Panc1 (cell line): ENCODE results near the gene NELL2. TPM values are rescaled to one million over a fixed set of nuclear protein-coding genes. Genes with fewer than 3 reads are reported as not detected.

ENCODE experiments used
- ATAC-seq: fragments of 200-7000 bp; cut with Tn5 transposase; 2 replicates; pipeline ENCODE4 v1.9.1; 2020; ENCODE audit warnings: mild to moderate bottlenecking, moderate library complexity
- BruUV-seq: library from RNA; stranded (reverse); fragments of 400-500 nt; replicated peaks from 2 replicates; lab custom pipeline; 2021; lab: Mats Ljungman, UMichigan
- CTCF ChIA-PET: fragments of 300-600 bp; sonication (Branson Sonifier 250); formaldehyde crosslinking; loops from one replicate; lab custom pipeline; 2022; ENCODE audit warnings: antibody characterized with exemption; lab: Charles Lee
- POLR2A ChIA-PET: fragments of 300-600 bp; sonication (Branson Sonifier 250); formaldehyde crosslinking; loops from one replicate; lab custom pipeline; 2022; ENCODE audit warnings: antibody characterized with exemption; lab: Charles Lee
- DNase-seq: peaks from one replicate; pipeline ENCODE4 v3.0.0-alpha.2; 2010; ENCODE audit warnings: low read depth, low spot score
- H3K27ac ChIP-seq: 2 replicates; pipeline ENCODE4 v1.5.1; 2011; ENCODE audit warnings: mild to moderate bottlenecking, low read length, inconsistent platforms
- H3K27me3 ChIP-seq: fragments of 200-500 bp; sonication (Bioruptor generic); 2 replicates; pipeline ENCODE4 v1.6.0; 2014; ENCODE audit warnings: low read length, inconsistent platforms; ENCODE audit not compliant: control insufficient read depth, insufficient read depth
- H3K36me3 ChIP-seq: fragments of 200-500 bp; sonication (Bioruptor generic); 2 replicates; pipeline ENCODE4 v1.5.1; 2014; ENCODE audit warnings: inconsistent platforms, mild to moderate bottlenecking, low read length, moderate library complexity; ENCODE audit not compliant: control insufficient read depth, insufficient read depth
- H3K4me1 ChIP-seq: 2 replicates; pipeline ENCODE4 v1.5.1; 2011; ENCODE audit warnings: inconsistent platforms, mild to moderate bottlenecking, low read length, moderate library complexity; ENCODE audit not compliant: control insufficient read depth, insufficient read depth
- H3K4me3 ChIP-seq, 2 experiments: 2 replicates each; pipeline ENCODE4 v1.5.1; 2011 to 2012; ENCODE audit warnings: low read depth in 2 of 2, low read length in 2 of 2, mild to moderate bottlenecking in 2 of 2, inconsistent platforms in 1 of 2, moderate library complexity in 1 of 2
- H3K9me3 ChIP-seq: fragments of 200-500 bp; sonication (Bioruptor generic); 2 replicates; pipeline ENCODE4 v1.5.1; 2014; ENCODE audit warnings: low read depth, mild to moderate bottlenecking, inconsistent platforms, low read length, moderate library complexity; ENCODE audit not compliant: control insufficient read depth, insufficient read depth
- POLR2AphosphoS5 ChIP-seq: IDR thresholded peaks from 2 replicates; pipeline ENCODE4 v1.6.1; 2012; ENCODE audit warnings: mild to moderate bottlenecking, low read depth, low read length, moderate library complexity
- SIN3A ChIP-seq: IDR thresholded peaks from 2 replicates; pipeline ENCODE4 v1.6.1; 2012; ENCODE audit warnings: low read depth, mild to moderate bottlenecking, low read length, moderate library complexity, borderline replicate concordance; ENCODE audit not compliant: insufficient read depth
- TCF7L2 ChIP-seq: IDR thresholded peaks from 2 replicates; pipeline ENCODE4 v1.6.1; 2011; ENCODE audit warnings: mild to moderate bottlenecking, low read depth, low read length, inconsistent platforms
- in situ Hi-C: cut with HindIII; loops from 2 replicates; pipeline ENCODE4 v1.10.0; 2016; ENCODE audit warnings: low sequenced_read_pairs, low pct_unique_long_range_greater_than_20kb
- intact Hi-C: fragments of 100-400 bp; cut with micrococcal nuclease; formaldehyde crosslinking; loops from one replicate; pipeline ENCODE4 v1.10.0; 2022; ENCODE audit not compliant: unreplicated experiment
- total RNA-seq: library from RNA; stranded (reverse); gene quantifications from one replicate; pipeline ENCODE4 v1.2.1, GENCODE V29; 2021; ENCODE audit not compliant: unreplicated experiment
- TF ChIP-seq, protein P1 (sequence below), 2 experiments: IDR thresholded peaks; 2 replicates each; pipeline ENCODE4 v1.6.1; 2011 to 2012; ENCODE audit warnings: low read depth in 2 of 2, control low read depth in 1 of 2, low read length in 1 of 2, mild to moderate bottlenecking in 1 of 2, moderate library complexity in 1 of 2; ENCODE audit not compliant: insufficient read depth in 1 of 2
- TF ChIP-seq, protein P2 (sequence below): fragments of 450-650 bp; IDR thresholded peaks from 2 replicates; pipeline ENCODE4 v1.5.1; 2017; ENCODE audit warnings: mild to moderate bottlenecking

Gene NELL2
- total RNA-seq, 1 experiment from 2014 or later, result 0.28 TPM

DNA sequence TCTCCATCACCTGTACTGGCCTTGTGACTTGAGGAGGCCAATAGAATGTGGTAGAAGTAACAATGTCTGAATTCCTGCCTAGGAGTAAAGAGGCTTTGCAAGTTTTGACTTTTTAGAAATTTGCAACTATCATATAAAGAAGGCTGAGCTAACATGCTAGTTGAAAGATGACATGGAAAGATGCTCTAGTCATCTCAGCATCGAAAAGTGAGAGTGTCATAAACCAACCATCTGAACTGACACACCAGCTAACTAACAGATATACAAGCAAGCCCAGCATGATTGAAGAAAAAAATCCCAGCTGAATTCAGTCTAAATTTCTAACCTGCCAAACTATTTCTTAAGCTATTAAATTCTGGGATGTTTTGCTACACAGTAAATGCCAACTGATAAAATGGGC, 116.8 kb downstream of the NELL2 start:
- DNase-seq (no peak), ATAC-seq (no peak)
- no peaks in the 10 kb centered on the region for H3K9me3 ChIP-seq
- H3K4me1 ChIP-seq, result no peaks in the 10 kb centered on the region
- TF ChIP-seq, protein P1, sequence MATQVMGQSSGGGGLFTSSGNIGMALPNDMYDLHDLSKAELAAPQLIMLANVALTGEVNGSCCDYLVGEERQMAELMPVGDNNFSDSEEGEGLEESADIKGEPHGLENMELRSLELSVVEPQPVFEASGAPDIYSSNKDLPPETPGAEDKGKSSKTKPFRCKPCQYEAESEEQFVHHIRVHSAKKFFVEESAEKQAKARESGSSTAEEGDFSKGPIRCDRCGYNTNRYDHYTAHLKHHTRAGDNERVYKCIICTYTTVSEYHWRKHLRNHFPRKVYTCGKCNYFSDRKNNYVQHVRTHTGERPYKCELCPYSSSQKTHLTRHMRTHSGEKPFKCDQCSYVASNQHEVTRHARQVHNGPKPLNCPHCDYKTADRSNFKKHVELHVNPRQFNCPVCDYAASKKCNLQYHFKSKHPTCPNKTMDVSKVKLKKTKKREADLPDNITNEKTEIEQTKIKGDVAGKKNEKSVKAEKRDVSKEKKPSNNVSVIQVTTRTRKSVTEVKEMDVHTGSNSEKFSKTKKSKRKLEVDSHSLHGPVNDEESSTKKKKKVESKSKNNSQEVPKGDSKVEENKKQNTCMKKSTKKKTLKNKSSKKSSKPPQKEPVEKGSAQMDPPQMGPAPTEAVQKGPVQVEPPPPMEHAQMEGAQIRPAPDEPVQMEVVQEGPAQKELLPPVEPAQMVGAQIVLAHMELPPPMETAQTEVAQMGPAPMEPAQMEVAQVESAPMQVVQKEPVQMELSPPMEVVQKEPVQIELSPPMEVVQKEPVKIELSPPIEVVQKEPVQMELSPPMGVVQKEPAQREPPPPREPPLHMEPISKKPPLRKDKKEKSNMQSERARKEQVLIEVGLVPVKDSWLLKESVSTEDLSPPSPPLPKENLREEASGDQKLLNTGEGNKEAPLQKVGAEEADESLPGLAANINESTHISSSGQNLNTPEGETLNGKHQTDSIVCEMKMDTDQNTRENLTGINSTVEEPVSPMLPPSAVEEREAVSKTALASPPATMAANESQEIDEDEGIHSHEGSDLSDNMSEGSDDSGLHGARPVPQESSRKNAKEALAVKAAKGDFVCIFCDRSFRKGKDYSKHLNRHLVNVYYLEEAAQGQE (IDR thresholded peaks at IDR 0.05; ENCODE audit: insufficient read depth in 1 of 2, low read depth in 2 of 2, low read length in 1 of 2), result no peak
- TF ChIP-seq, protein P2, sequence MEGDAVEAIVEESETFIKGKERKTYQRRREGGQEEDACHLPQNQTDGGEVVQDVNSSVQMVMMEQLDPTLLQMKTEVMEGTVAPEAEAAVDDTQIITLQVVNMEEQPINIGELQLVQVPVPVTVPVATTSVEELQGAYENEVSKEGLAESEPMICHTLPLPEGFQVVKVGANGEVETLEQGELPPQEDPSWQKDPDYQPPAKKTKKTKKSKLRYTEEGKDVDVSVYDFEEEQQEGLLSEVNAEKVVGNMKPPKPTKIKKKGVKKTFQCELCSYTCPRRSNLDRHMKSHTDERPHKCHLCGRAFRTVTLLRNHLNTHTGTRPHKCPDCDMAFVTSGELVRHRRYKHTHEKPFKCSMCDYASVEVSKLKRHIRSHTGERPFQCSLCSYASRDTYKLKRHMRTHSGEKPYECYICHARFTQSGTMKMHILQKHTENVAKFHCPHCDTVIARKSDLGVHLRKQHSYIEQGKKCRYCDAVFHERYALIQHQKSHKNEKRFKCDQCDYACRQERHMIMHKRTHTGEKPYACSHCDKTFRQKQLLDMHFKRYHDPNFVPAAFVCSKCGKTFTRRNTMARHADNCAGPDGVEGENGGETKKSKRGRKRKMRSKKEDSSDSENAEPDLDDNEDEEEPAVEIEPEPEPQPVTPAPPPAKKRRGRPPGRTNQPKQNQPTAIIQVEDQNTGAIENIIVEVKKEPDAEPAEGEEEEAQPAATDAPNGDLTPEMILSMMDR, result no peak
- TF ChIP-seq SIN3A, result no peak
- TF ChIP-seq POLR2AphosphoS5, result no peak
- TF ChIP-seq TCF7L2, result no peak
- no peaks in the 10 kb centered on the region for H3K27me3 ChIP-seq
- no TSS peak for BruUV-seq
- H3K4me3 ChIP-seq, result no peak overlapping the region
- ChIA-PET CTCF (no interaction called here), POLR2A (no interaction called here)
- intact Hi-C loops, result no loop called here
- no peaks in the 10 kb centered on the region for H3K36me3 ChIP-seq
- no peak overlapping the region for H3K27ac ChIP-seq
- in situ Hi-C loops, result no loop called here

DNA sequence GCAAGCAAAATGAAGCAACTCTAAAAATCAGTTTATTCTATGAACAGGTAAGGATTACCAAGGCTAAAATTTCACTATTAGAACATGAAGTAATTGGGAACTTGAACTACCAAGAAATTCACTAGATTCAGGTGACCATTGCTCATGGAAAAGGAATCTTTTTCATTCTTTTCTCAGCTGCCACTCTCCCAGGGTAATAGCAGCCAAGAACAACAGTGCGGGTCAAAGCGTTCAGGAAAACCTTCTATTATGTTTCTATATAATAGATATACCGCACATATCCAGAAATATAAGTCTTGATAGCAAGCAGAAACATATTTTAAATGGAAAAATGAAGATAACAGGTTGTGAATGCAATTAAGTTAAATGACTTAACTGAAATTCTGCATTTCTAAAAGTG, 125.6 kb downstream of the NELL2 start:
- no peak overlapping the region for H3K4me3 ChIP-seq
- ATAC-seq (no peak), DNase-seq (no peak)
- TF ChIP-seq, protein P1 (IDR thresholded peaks at IDR 0.05; ENCODE audit: insufficient read depth in 1 of 2, low read depth in 2 of 2, low read length in 1 of 2), result no peak
- TF ChIP-seq TCF7L2 (no peak), POLR2AphosphoS5 (no peak), SIN3A (no peak)
- TF ChIP-seq, protein P2, result no peak
- no peaks in the 10 kb centered on the region for H3K36me3 ChIP-seq
- CTCF ChIA-PET, result no interaction called here
- H3K9me3 ChIP-seq, result no peaks in the 10 kb centered on the region
- in situ Hi-C loops, result no loop called here
- BruUV-seq, result no TSS peak
- H3K4me1 ChIP-seq, result no peaks in the 10 kb centered on the region
- POLR2A ChIA-PET, result no interaction called here
- intact Hi-C loops, result no loop called here
- H3K27me3 ChIP-seq, result no peaks in the 10 kb centered on the region
- no peak overlapping the region for H3K27ac ChIP-seq
